ENCODE results near the gene EXOSC7.
A peak's percentile ranks its signal among the peaks of the same experiment; 100 is the strongest.
"Not testable (repeated sequence)": the region's sequence is repeated elsewhere in the genome, so short reads cannot be mapped to it uniquely, and the experiment has no call there.

EXOSC7 gene

DNA sequence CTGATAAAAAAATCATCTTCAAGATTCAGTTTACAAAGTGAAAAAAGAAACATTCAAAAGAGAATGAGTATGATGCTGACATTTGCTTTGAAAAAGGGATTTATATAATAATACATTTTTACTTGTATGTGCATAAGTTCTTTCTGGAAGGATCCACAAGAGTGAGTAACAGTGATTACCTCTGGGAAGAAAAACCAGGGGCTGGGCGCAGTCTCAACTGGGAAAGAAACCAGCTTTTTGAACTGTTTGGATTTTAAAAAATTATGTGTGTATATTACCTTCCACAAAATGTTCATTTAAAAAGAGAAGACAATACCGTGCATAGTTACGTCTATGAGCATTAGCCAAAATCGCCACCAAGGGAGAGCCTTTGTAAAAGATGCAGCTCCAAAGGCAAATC lies 51.4 kb downstream of the EXOSC7 start:
- DNase-seq = no peak

DNA sequence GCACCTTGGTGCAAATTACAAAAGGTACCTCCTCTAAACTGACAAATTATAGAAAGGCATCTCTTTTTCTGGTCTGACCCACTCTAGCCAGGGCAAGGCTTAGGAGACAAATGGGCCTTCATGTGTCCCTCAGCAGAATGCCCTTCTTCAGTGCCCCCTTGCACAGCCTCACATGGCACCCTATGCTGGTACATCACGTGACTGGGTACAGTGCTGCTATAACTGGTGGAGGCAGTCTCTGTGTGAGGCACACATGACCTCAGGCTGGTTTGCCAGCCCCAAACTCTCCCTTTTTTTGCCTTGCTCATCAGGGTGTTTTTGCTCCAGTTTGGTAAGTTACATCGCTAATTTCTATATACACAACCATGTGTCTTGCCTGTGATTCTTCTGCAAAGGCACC lies 53.2 kb downstream of the EXOSC7 start:
- DNase-seq = no peak

DNA sequence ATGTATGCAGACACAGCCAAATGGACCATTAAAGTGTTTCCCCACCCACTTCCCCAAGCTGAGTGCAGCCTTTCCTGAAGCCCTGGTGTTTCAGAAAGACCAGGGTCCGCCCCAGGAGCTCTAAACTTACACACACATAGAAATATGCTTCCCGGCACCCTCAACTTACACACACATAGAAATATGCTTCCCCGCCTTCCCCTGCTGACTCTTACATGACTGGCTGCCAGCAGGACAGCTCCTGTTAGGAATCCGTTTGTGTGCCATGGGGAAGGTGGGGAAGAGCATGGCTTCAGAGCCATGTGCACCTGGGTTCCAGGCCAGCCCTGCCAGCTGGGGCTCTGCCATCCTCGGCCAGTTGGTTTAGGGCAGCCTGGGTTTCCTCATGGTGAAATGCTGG lies 53.6 kb downstream of the EXOSC7 start:
- no peak for DNase-seq

DNA sequence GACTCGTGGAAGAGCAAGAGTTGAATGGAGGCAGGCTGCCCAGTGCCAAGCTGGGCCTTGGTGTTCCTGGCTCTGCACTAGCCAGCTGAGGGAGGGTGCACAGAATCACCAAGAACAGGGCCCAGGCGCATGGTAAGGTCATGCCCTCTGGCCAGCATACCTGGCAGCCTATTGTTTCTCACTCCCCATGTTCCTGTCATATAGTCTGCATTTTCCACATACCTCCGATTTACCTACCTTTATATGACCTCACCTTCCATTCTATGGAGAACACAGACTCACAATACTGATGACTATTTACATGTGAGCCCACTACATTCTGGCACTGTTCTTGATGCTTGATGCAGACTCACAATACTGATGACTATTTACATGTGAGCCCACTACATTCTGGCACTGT lies 55.5 kb downstream of the EXOSC7 start:
- no peak for DNase-seq

DNA sequence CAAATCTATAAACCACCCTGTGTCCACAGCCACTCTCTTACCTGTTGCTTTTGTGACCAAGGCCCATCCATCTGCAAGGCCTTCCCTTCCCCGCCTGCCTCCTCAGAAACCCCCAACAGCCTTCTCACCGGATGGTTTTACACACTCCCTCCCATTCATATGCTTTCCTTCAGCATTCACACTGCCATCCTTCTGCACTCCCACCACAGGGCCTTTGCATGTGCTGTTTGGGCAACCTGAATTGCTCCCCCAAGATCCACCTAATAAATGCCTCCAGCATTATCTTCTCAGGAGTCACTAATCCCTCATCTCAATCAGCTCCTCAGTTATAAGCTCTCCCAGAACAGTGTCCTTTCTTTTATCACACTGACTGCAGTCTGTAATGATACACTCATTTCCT lies 56.1 kb downstream of the EXOSC7 start:
- DNase-seq = no peak

DNA sequence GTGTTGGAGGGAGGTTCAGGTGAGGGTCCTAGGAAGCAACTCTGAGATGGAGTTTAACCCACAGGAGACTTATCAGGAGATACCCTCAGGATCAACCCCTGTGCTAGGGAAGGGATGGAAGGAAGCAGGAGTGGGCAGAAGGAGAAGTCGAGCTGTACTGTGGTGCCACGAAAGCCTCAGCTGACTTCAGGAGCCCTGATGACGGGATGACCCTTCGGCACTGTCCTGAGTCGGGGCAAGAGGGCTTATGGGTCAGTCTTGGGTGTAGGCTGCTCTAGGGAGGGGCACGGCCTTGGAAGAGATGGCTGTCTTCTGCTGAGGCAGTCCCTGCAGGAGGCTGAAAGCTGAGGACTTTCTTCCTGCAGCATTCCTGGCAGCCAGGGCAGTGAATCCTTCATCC lies 57.7 kb downstream of the EXOSC7 start:
- no peak for DNase-seq

DNA sequence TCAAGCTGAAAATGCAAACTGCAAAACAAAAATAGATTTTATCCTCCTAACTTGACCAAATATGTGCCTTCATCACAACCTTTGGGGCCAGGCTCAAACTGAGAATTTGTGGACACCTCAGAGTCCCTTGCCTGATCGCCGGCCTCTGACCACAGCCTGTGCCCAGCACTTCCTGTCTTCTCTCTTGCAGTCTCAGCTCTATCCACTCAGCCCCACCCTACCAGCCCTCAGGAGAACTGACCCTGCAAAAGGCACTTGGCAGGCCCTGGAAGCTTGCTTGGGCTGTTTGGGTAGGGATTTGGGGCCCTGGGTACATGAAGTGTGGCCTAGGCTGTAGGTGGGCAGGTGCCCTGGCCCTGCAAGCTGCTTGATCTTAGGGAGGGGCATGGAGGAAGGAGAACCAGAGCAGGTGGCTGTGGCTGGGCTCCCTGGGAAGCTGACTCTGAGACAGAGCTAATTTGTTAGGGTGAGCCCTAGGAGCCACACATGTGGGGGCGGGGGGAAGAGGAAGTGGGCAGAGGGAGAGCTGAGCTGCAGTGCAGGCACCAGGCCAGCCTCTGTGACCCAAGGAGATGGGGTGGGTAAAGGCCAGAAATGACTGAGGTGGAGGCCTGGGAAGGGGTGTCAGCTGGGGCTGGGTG lies 58.7 kb downstream of the EXOSC7 start:
- no peak for DNase-seq

DNA sequence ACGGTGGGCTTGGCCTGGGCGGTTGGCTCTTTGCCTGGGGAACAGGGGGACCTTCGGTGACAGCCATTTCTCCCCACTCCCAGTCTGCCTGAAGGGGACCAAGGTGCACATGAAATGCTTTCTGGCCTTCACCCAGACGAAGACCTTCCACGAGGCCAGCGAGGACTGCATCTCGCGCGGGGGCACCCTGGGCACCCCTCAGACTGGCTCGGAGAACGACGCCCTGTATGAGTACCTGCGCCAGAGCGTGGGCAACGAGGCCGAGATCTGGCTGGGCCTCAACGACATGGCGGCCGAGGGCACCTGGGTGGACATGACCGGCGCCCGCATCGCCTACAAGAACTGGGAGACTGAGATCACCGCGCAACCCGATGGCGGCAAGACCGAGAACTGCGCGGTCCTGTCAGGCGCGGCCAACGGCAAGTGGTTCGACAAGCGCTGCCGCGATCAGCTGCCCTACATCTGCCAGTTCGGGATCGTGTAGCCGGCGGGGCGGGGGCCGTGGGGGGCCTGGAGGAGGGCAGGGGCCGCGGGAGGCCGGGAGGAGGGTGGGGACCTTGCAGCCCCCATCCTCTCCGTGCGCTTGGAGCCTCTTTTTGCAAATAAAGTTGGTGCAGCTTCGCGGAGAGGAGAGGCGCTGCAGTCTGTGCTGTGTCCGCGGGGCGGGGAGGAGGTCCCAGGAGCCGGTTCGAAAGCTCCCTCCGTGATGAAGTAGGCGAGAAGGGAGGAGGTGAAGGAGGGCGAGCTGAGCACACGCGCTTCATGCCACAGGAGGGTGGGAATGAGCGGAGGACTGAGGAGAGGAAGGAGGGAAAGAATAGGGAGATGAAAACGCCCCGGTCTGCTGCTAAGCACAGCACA lies 59.6 kb downstream of the EXOSC7 start:
- DNase-seq = no peak

DNA sequence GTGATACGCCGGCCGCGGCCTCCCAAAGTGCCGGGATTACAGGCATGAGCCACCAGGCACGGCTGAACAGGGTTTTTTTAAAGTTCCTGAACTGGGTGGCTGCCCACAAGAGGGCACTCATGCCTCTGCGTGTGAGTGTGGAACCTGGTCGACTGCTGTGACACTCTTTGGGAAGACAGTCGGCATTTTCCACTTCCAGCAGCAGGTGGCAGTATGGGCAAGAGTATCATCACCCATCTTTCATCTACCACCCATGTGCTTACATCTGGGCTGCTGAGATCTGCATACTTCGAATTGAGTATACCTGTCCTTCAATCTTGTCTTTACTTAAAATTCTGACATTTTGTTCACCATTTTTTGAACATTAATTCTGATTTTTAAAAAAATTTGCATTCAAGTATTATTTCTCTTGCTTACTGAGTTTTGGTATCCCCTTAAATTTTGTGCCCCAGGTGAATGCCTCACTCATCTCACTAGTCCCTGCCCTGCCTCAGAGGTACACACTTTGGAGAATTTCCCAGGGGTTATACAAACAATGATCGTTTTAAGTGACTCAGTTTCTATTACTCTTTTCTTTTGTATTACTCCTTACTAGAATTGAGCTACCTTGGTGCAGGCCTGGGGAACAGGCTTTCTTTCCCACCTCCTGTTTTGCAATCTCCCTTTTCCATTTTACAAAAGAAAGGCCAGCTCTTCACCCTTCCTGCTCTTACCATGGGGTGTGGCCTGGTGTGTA lies 61.8 kb downstream of the EXOSC7 start:
- peak; percentile 83 for DNase-seq

DNA sequence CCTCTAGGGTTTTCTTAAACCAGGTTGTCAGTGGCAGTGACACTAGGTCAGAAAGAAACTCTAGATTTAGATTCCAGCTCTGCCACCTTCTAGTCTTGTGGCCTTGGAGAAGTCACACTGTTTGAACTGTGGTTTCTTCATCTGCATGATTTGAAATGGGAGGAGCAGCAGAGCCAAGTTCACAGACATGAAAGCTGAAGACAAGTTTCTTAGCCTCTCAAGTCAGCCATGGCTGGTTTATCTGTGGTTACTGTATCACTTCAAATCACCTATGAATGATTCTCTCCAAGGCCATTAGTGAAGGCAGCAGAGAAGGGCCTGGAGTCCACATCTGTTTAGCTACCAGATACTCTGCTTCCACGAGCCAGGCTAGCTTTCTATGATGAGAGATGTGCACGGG lies 65.6 kb downstream of the EXOSC7 start:
- DNase-seq = no peak

DNA sequence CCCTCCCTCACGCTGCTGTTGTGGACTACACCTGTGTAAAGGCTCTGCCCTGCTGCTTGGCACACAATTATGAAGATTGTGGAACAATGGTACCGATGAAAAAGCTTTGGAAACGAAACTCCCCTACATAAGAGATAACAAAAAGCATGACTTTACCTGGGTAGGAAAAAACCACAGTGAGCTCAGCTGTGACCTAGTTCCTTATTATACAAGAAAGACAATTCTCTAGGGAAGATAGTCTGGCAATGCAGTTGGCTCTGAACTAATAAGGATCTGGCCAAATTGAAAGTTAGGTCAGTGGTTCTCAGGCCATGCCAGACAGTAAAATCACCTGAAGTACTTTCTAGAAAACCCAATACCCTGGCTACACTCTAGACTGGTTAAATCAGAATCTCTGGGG lies 66.1 kb downstream of the EXOSC7 start:
- no peak for DNase-seq

DNA sequence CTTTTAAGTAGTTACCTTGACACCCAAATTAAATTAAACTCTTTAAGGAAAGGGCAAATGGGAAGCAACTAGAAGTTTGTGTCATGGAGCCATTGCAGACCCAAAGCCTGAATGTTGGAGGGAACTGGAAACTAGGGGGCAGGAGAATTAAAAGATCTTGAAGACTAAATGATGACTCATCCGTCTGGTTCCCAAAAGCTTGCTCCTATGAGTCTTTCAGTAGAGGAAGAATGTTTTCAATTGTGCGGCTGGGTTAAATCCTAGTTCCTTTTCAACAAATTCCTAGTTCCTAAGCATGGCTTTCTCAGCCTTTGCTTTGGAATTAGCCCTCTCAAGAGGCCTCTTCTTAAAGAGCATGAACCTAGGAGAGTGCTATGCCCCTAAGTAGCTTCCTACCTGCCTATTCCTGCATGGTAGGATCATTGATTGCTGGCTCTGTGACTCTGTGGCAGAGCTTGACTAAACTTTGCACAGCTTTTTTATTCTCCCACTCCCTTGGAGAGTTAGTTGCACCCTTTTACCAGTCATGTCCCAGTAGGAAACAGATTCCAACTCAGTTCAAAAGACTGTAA lies 67.8 kb downstream of the EXOSC7 start:
- DNase-seq = no peak

DNA sequence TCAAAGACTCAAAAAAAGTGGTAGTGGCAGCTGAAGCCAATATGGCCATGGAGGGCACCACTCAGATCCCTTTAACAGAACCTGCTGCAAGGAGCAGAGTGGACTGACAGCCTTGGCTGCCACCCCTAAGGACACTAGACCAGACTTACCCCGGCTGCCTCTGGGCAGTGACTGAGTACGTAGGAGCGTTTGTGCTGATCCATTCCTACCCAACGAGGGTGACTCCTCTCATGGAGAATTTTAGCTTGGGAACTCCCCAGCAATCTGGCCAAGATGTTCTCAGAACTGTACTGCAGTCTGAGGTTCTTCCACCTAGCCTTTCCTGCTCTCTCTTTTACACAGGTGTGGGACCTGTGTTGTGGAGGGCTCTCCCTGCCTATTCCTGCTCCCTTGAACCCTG lies 72.2 kb downstream of the EXOSC7 start:
- DNase-seq = no peak

DNA sequence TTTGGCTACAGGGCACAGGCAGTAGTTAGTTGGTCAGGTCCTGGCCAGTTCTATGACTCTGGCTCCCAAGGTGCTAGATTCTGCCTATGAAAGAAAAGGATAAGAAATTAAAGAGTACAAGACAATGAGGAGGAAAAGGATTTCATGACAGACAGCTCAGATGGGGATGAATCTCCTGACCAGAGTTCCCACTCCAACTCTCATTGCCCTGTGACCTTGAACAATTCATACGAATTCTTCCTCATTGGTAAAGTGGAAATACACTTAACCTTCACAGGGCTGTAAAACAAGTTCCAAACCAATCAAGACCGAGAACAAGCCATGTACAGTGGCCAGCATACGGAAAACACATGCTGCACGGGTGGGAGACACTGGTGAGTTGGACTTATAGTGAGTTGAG lies 73.8 kb downstream of the EXOSC7 start:
- no peak for DNase-seq

DNA sequence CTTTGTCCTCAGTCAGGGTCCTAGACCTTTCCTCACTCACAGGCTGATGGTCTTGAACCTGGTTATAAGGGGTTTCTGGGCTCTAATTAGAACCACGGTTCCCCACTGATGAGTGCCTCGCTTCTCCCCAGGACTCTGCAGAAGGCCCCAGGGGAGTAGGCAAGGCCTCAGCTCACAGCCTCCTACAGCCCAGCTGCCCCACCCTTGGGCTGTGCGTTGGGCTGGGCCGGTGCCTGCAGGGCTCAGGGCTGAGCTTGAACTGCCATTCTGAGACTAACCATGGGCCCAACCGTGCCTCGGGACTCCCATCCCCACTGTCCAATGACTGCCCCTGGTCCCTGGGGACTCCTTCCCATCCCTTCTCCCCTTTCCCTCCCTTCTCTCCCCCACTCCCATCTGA lies 75.6 kb downstream of the EXOSC7 start:
- DNase-seq = no peak

DNA sequence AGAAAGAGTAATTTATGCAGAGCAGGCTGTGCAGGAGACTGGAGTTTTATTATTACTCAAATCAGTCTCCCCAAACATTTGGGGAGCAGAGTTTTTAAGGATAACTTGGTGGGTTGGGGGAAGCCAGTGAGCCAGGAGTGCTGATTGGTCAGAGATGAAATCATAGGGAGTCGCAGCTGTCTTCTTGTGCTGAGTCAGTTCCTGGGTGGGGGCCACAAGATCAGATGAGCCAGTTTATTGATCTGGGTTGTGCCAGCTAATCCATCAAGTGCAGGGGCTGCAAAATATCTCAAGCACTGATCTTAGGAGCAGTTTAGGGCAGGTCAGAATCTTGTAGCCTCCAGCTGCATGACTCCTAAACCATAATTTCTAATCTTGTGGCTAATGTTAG lies 77.8 kb downstream of the EXOSC7 start:
- not testable (repeated sequence) for DNase-seq

DNA sequence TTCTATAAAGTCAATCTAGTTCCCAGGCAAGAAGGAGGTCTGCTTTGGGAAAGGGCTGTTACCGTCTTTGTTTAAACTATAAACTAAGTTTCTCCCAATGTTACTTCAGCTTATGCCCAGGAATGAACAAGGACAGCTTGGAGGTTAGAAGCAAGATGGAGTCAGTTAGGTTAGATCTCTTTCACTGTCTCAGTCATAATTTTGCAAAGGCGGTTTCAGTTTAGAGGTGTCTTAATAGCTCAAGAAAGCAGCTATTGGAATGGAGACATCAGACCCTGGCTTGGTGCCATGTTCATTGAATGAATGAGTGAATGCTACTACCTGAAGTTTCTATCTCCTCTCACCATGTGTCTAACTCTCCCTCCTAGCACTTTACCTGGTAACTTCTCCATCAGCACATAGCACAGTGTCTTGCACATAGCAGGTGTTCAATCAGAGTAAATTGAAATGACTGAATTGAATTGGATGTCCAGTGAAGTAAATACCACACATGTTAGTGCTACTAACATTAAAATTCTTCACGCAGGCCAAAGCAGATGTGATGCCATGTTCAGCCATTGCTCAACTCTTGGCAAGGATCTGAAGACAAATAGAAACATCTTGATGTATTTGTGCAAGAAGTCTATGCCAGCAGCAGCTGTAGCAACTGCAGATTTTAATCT lies 78.3 kb downstream of the EXOSC7 start:
- DNase-seq = no peak

DNA sequence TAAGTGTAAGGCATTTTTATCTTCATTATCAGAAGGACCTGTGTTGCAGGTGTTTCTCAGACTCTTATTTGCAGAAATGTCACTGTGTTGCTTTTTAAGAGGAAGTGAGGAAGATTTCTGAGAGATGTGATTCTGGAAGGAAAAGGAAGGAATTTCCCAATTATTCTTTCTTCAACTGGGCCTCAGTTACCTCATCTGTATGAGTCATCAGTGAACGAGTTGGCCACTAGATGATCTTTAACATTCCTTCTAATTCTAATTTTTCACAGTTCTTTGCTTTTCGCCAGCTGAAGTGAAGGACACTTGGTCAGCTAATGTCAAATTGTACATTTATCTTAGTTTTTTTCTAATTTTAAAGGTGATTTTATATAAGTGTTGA lies 79.0 kb downstream of the EXOSC7 start:
- DNase-seq = no peak

DNA sequence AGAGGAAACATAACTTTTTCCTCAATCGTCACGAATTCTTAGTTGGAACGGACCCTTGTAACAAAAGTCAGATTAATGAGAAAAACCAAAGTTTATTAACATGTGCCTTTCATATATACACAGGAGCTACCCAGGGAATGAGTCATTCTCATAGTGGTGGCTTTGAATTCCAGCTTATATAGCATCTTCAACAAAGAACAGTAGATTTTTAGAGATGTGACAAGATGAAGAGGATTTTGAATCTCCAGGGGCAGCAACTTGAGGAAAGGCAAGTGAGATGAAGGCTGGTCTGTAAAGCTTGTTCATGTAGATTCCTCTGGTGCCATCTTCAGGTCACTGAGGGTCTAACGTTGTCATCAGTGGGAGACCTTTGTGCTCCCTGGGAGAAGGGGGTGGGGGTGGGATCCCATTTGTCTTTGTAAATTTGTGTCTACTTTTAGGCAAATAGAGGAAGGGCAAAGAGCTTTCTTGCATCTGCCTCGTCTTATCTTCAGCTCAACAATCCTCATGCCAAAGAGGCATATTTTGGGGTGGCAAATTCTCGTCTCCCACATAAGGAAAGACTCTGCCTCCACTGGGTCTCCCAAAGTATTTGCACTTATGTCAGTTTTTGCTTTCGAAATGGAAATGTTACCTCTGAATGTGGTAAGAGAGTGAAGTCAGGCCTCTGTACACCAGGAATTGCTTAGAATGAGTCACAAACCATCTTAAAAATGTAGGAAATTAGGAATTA lies 79.5 kb downstream of the EXOSC7 start:
- no peak for DNase-seq

DNA sequence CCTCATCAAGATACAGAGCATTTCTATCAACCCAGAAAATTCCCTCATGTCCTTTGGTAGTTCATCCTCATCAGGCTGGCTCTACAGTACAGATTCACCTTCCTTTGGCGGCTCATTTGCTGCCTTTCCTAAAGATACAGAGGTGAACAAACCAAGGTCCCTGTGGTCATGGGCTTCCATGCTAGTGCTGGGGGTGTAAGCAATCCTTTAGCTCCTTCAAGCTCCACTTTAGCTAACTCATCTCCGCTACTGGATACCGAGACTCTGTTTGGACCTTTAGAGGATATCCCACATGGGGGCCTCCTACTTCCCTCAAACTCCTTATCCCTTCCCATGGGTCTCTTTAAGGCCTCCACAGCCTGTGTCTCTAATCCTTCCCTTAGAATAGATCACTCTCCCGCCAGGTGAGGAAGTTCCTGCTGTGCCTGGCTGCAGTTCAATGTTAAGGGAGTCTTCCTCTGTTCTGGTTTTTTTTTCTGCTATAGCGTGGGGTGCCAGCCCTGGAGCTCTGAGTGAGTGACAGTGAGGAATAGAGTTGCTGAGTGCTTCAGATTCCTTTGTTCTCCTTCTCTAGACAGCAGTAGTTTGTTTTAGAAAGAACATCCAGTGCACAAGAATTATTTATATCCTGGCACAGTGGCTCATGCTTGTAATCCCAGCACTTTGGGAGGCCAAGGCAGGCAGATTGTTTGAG lies 80.7 kb downstream of the EXOSC7 start:
- DNase-seq = no peak

DNA sequence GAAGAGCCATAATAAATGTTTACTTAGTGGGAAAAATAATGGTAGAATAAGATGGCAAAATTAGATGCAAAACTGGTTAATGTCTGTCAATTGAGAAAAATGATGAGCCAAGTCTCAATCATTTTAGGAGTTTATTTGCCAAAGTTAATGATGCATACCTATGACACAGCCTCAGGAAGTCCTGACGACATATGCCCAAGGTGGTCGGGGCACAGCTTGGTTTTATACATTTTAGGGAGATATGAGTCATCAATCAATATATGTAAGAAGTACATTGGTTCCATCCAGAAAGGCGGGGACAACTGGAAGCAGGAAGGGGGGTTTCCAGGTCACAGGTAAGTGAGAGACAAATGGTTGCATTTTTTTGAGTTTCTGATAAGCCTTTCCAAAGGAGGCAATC lies 81.5 kb downstream of the EXOSC7 start:
- no peak for DNase-seq

DNA sequence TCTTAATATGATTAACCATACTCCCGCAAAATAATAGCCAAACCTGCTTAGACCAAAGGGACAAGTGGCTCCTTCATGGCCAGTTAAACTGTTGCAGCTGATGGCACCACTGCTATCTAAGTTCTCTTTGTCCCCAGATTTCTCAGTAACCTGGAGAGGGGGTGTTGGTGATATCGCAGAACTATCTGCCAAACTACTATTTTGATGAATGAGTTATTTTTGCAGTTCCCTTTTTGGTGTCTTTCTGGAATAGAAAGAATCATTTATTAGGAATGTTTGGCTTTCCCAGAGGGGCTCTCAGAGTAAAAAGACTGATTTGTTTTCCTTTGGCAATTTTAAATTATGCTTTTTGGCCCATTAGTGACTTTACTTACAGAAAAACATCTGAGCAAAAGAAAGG lies 83.1 kb downstream of the EXOSC7 start:
- no peak for DNase-seq

Data from NCI-H1092 (cell line).